K562 (cell line): Measurements from ENCODE around the gene CLEC3B. TPM values are rescaled to one million over a fixed set of nuclear protein-coding genes. Genes with fewer than 3 reads are reported as not detected.
A peak's percentile ranks its signal among the peaks of the same experiment; 100 is the strongest.

Experiments used
- ATAC-seq: fragments of 200-7000 bp; cut with Tn5 transposase; 3 replicates; pipeline ENCODE4 v1.9.1; 2020; ENCODE audit warnings: moderate library complexity
- Bru-seq: library from RNA; stranded (reverse); fragments of 400-500 nt; gene quantifications from one replicate; lab custom pipeline; 2021; lab: Mats Ljungman, UMichigan
- BruChase-seq, 2 experiments: library from RNA; stranded (reverse); fragments of 400-500 nt; gene quantifications; one replicate each; lab custom pipeline; 2021; lab: Mats Ljungman, UMichigan
- BruUV-seq: library from RNA; stranded (reverse); fragments of 400-500 nt; replicated peaks from 2 replicates; lab custom pipeline; 2021; lab: Mats Ljungman, UMichigan
- CTCF ChIA-PET: fragments of 300-600 bp; formaldehyde crosslinking; extraction: SDS; loops from one replicate; lab custom pipeline; 2021; ENCODE audit warnings: low intra/inter-chr PET ratio; lab: Yijun Ruan, JAX
- POLR2A ChIA-PET: fragments of 300-600, 350-650 bp; sonication (Branson Sonifier 250); formaldehyde crosslinking; extraction: SDS; loops from one replicate; lab custom pipeline; 2021; ENCODE audit warnings: antibody characterized with exemption, inconsistent platforms; lab: Yijun Ruan, JAX
- DNase-seq, 4 experiments: peaks; one replicate each; pipeline versions ENCODE4 v3.0.0 to v3.0.0-alpha.2; 2011 to 2018; ENCODE audit warnings: low spot score in 3 of 4, mixed read lengths in 3 of 4; ENCODE audit errors: extremely low read depth in 1 of 4
- FAIRE-seq: peaks from 2 replicates; lab custom pipeline; 2011; peaks lifted over from hg19 to GRCh38; lab: Jason Lieb, UNC
- H2AFZ ChIP-seq: 2 replicates; pipeline ENCODE4 v1.6.0; 2011; ENCODE audit warnings: low read depth, low read length, control low read depth, inconsistent platforms
- H3K27ac ChIP-seq: fragments of 200-600 bp; 3 replicates; pipeline ENCODE4 v1.8.0; 2011; ENCODE audit warnings: low read depth, mild to moderate bottlenecking, control low read depth, inconsistent platforms, low read length, moderate library complexity, mixed read lengths; ENCODE audit errors: extremely low read depth
- H3K27me3 ChIP-seq, 2 experiments: fragments of 300-600 bp in 1 of 2; 2 replicates in 1 of 2; 3 replicates in 1 of 2; pipeline versions ENCODE4 v1.6.0 to v1.8.0; 2011; ENCODE audit warnings: inconsistent platforms in 2 of 2, low read length in 2 of 2, mild to moderate bottlenecking in 1 of 2, mixed read lengths in 1 of 2, moderate library complexity in 1 of 2; ENCODE audit not compliant: control insufficient read depth in 2 of 2, insufficient read depth in 2 of 2
- H3K36me3 ChIP-seq: fragments of 300-600 bp; 3 replicates; pipeline ENCODE4 v1.8.0; 2011; ENCODE audit warnings: mild to moderate bottlenecking, low read length, inconsistent platforms; ENCODE audit not compliant: control insufficient read depth, insufficient read depth
- H3K4me1 ChIP-seq, 2 experiments: fragments of 200-600 bp in 1 of 2; replicated peaks in 1 of 2; 2 replicates in 1 of 2; 3 replicates in 1 of 2; pipeline versions ENCODE4 v1.5.1 to v1.8.0; 2011; ENCODE audit warnings: inconsistent platforms in 2 of 2, low read length in 2 of 2, mild to moderate bottlenecking in 1 of 2, mixed read lengths in 1 of 2, moderate library complexity in 1 of 2; ENCODE audit not compliant: control insufficient read depth in 2 of 2, insufficient read depth in 2 of 2
- H3K4me2 ChIP-seq: 2 replicates; pipeline ENCODE4 v1.6.1; 2011; ENCODE audit warnings: low read length, control low read depth, inconsistent platforms, mixed read lengths; ENCODE audit not compliant: insufficient read depth
- H3K4me3 ChIP-seq: fragments of 200-600 bp; sonication (generic), shearing (Covaris generic); 2 replicates; pipeline ENCODE4 v1.5.1; 2016; ENCODE audit warnings: control low read depth, inconsistent platforms
- H3K79me2 ChIP-seq: fragments of 200-600 bp; 3 replicates; pipeline ENCODE4 v1.8.0; 2011; ENCODE audit warnings: low read length, inconsistent platforms; ENCODE audit not compliant: control insufficient read depth, insufficient read depth
- H3K9ac ChIP-seq, 2 experiments: 2 replicates each; pipeline versions ENCODE4 v1.6.0 to v1.6.1; 2011; ENCODE audit warnings: low read depth in 2 of 2, low read length in 2 of 2, control low read depth in 1 of 2, inconsistent platforms in 1 of 2, mild to moderate bottlenecking in 1 of 2, mixed read lengths in 1 of 2; ENCODE audit not compliant: insufficient read depth in 1 of 2
- H3K9me1 ChIP-seq: one replicate; pipeline ENCODE4 v1.6.0; 2011; ENCODE audit warnings: inconsistent platforms, mild to moderate bottlenecking, low read length, moderate library complexity; ENCODE audit not compliant: control insufficient read depth, insufficient read depth
- H3K9me3 ChIP-seq: replicated peaks from 2 replicates; pipeline ENCODE4 v1.5.1; 2011; ENCODE audit warnings: low read depth, low read length, inconsistent platforms; ENCODE audit not compliant: control insufficient read depth, insufficient read depth
- H4K20me1 ChIP-seq: replicated peaks from 2 replicates; pipeline ENCODE4 v1.6.1; 2011; ENCODE audit warnings: low read length, inconsistent platforms, mixed read lengths; ENCODE audit not compliant: control insufficient read depth, insufficient read depth
- MBD1 ChIP-seq: fragments of 250-450 bp; sonication (Bioruptor Pico); IDR thresholded peaks from 2 replicates; pipeline ENCODE4 v1.8.0; 2022; ENCODE audit warnings: inconsistent platforms
- PHF20 ChIP-seq: fragments of 450-650 bp; IDR thresholded peaks from 2 replicates; pipeline ENCODE4 v1.6.1; 2018; ENCODE audit not compliant: partially characterized antibody
- ZNF133 ChIP-seq: fragments of 250-450 bp; sonication (Bioruptor Pico); IDR thresholded peaks from 2 replicates; pipeline ENCODE4 v1.4.0; 2020; ENCODE audit warnings: mild to moderate bottlenecking
- ZNF644 ChIP-seq: fragments of 200-800 bp; sonication (Bioruptor generic); IDR thresholded peaks from 2 replicates; pipeline ENCODE4 v1.6.1; 2016; ENCODE audit warnings: low read depth, missing genetic modification characterization, missing compliant biosample characterization
- WGBS: fragments of 100-300 bp; shearing (Covaris generic); methylation state at CpG from one replicate; pipeline ENCODE4 v1.1.6; 2016; ENCODE audit warnings: low coverage, mixed read lengths; ENCODE audit not compliant: insufficient coverage; ENCODE audit errors: missing lambda C conversion rate; 5-methylcytosine and 5-hydroxymethylcytosine counted together
- in situ Hi-C: fragments of 300-500 bp; cut with MboI; formaldehyde crosslinking; loops from 4 replicates; pipeline ENCODE4 v1.15.0; 2018; ENCODE audit warnings: inconsistent platforms, mixed read lengths
- intact Hi-C: fragments of 100-400 bp; cut with micrococcal nuclease; formaldehyde crosslinking; loops from 2 replicates; pipeline ENCODE4 v1.14.2; 2022
- long read RNA-seq, 3 experiments: library from polyadenylated mRNA in 2 of 3; library from RNA in 1 of 3; unstranded in 2 of 3; stranded (forward) in 1 of 3; transcript quantifications; one replicate each; pipeline ENCODE4 v2.0.0, GENCODE V29; 2019 to 2022
- polyA minus RNA-seq, 3 experiments: library from RNA; depleted of rRNA, polyadenylated mRNA; stranded (reverse); fragments of >200 nt; gene quantifications; 2 replicates each; pipeline ENCODE4 v1.2.3, GENCODE V29; 2011
- polyA plus RNA-seq, 8 experiments: library from polyadenylated mRNA; depleted of rRNA in 4 of 8; stranded (reverse) in 5 of 8; unstranded in 3 of 8; fragments of >200 nt; fragmentation: Nextera tagmentation in 2 of 8; fragmentation: Illumina TruSeq in 1 of 8; extraction: Ambion mirVana in 2 of 8; extraction: Trizol in 1 of 8; gene quantifications; 2 replicates each; pipeline versions ENCODE4 v1.2.1 to v1.2.3, GENCODE V29; 2011 to 2014; ENCODE audit warnings: inconsistent platforms in 1 of 8, missing spikeins in 1 of 8
- total RNA-seq, 7 experiments: library from RNA; depleted of rRNA in 6 of 7; stranded (reverse); fragments of >200 nt in 6 of 7; fragmentation: Illumina TruSeq in 2 of 7; extraction: Trizol in 2 of 7; gene quantifications; 2 replicates each; pipeline versions ENCODE4 v1.2.1 to v1.2.3, GENCODE V29; 2011 to 2021; ENCODE audit warnings: low replicate concordance in 1 of 7
- TF ChIP-seq, protein P1 (sequence below), 3 experiments: fragments of 200-800 bp in 1 of 3; fragments of 250-450 bp in 1 of 3; fragments of 450-650 bp in 1 of 3; sonication (Bioruptor Pico) in 1 of 3; sonication (Bioruptor generic) in 1 of 3; formaldehyde crosslinking in 1 of 3; IDR thresholded peaks; 2 replicates each; pipeline versions ENCODE4 v1.6.1 to v1.8.0; 2016 to 2022; ENCODE audit warnings: mild to moderate bottlenecking in 2 of 3, missing genetic modification characterization in 2 of 3, missing compliant biosample characterization in 1 of 3, moderate library complexity in 1 of 3

Gene CLEC3B
- total RNA-seq (2011; cell fraction: chromatin; rRNA removed; ENCODE audit: low replicate concordance), result not detected in 2 replicates
- total RNA-seq (2011; cell fraction: nucleolus; rRNA removed), result 0.33 TPM in 1 of 2 replicates, not detected in the other
- total RNA-seq (2011; cell fraction: nucleoplasm; rRNA removed), result not detected in 2 replicates
- total RNA-seq (2014; rRNA removed), result 0.33 TPM in 1 of 2 replicates, not detected in the other
- not detected in 2 replicates for total RNA-seq (2014; rRNA removed; fragmentation: Illumina TruSeq; extraction: Trizol)
- not detected in 2 replicates for total RNA-seq (2015; rRNA removed; fragmentation: Illumina TruSeq; extraction: Trizol)
- not detected in 2 replicates for total RNA-seq (2021)
- 0.19 TPM in 1 of 2 replicates, not detected in the other for polyA plus RNA-seq (2011; rRNA removed)
- polyA plus RNA-seq (2011; cell fraction: cytosol; rRNA removed), result 0.27 TPM in 1 of 2 replicates, not detected in the other
- polyA plus RNA-seq (2011; cell fraction: nucleus; rRNA removed), result 0.41 and 0.52 TPM in 2 replicates
- 0.19 TPM in 1 of 2 replicates, not detected in the other for polyA plus RNA-seq (2012)
- not detected in 2 replicates for polyA plus RNA-seq (2014; fragmentation: Illumina TruSeq; extraction: Trizol)
- not detected for polyA plus RNA-seq (2014; fragmentation: Nextera tagmentation; extraction: Ambion mirVana)
- not detected in 2 replicates for polyA plus RNA-seq (2014; rRNA removed)
- polyA minus RNA-seq (2011; rRNA and poly(A)+ RNA removed), result not detected in 2 replicates
- not detected in 2 replicates for polyA minus RNA-seq (2011; cell fraction: cytosol; rRNA and poly(A)+ RNA removed)
- 0.54 TPM in 1 of 2 replicates, not detected in the other for polyA minus RNA-seq (2011; cell fraction: nucleus; rRNA and poly(A)+ RNA removed)
- Bru-seq, nascent RNA, result percentile 32 among the genes with signal in this experiment
- BruChase-seq, experiment 1, labeled RNA remaining after a 2-hour chase, result percentile 42 among the genes with signal in this experiment
- percentile 37 among the genes with signal in this experiment for BruChase-seq, experiment 2, labeled RNA remaining after a 6-hour chase
- long read RNA-seq, experiment 1, result 0 reads
- long read RNA-seq, experiment 2, partial matches to known transcripts, result 0 of 3 reads
- long read RNA-seq, experiment 2, other reads (novel, unspliced or antisense), result 3 of 3 reads
- long read RNA-seq, experiment 3, result 0 reads

- Histone ChIP-seq H3K9me1 (no peaks in the 10 kb centered on the region), H3K9ac (no peak within 1 kb of the TSS), H3K27me3 (peaks cover 6 to 27% of the 10 kb centered on the region in 2 experiments; a peak in 3 of 5 replicates), H3K9me3 (no peaks in the 10 kb centered on the region), H3K36me3 (no peaks in the 10 kb centered on the region), H3K27ac (no peak within 1 kb of the TSS), H3K4me3 (no peak within 1 kb of the TSS), H3K79me2 (no peaks in the 10 kb centered on the region), H3K4me1 (peaks cover 4 to 7% of the 10 kb centered on the region in 2 experiments; a peak in 3 of 5 replicates), H4K20me1 (0 out of 2 replicates have a peak, but pooled peaks cover 5% of the 10 kb centered on the region), H3K4me2 (no peak within 1 kb of the TSS), H2AFZ (no peak within 1 kb of the TSS)
- DNase-seq, result no peak
- 5% methylated on average over 10 of the region's 13 CpGs for WGBS
- in situ Hi-C loops (loop anchor here (25.0 kb wide), 1 partner anchor 1386 kb away; the partner anchor contains the start of genes CCR5AS and CCRL2), intact Hi-C loops (no loop called here)
- BruUV-seq, result no TSS peak
- ChIA-PET POLR2A (no interaction called here), CTCF (no interaction called here)
- TF ChIP-seq PHF20 (no peak), ZNF133 (CRISPR knock-in tag) (no peak), MBD1 (no peak), ZNF644 (no peak)
- TF ChIP-seq, protein P1, sequence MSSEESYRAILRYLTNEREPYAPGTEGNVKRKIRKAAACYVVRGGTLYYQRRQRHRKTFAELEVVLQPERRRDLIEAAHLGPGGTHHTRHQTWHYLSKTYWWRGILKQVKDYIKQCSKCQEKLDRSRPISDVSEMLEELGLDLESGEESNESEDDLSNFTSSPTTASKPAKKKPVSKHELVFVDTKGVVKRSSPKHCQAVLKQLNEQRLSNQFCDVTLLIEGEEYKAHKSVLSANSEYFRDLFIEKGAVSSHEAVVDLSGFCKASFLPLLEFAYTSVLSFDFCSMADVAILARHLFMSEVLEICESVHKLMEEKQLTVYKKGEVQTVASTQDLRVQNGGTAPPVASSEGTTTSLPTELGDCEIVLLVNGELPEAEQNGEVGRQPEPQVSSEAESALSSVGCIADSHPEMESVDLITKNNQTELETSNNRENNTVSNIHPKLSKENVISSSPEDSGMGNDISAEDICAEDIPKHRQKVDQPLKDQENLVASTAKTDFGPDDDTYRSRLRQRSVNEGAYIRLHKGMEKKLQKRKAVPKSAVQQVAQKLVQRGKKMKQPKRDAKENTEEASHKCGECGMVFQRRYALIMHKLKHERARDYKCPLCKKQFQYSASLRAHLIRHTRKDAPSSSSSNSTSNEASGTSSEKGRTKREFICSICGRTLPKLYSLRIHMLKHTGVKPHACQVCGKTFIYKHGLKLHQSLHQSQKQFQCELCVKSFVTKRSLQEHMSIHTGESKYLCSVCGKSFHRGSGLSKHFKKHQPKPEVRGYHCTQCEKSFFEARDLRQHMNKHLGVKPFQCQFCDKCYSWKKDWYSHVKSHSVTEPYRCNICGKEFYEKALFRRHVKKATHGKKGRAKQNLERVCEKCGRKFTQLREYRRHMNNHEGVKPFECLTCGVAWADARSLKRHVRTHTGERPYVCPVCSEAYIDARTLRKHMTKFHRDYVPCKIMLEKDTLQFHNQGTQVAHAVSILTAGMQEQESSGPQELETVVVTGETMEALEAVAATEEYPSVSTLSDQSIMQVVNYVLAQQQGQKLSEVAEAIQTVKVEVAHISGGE (CRISPR knock-in tag; IDR thresholded peaks at IDR 0.05), result no peak
- no peak for FAIRE-seq
- ATAC-seq, result no peak
Observed at GRCh38 chr3:45026038-45026437, at the start of gene CLEC3B. CLEC3B (plus strand) TSS chr3:45026303; CDS start chr3:45026363, 60 bp downstream.
